AG09319 (cell line): ENCODE data around the gene HDAC8.
A peak's percentile ranks its signal among the peaks of the same experiment; 100 is the strongest.

Source experiments
- DNase-seq: peaks from one replicate; pipeline ENCODE4 v3.0.0-alpha.2; 2010; ENCODE audit warnings: low read depth; ENCODE audit errors: extremely low read depth
- TF ChIP-seq, protein P1 (sequence below): IDR thresholded peaks from 2 replicates; pipeline ENCODE4 v1.5.1; 2011; ENCODE audit warnings: low read depth, mild to moderate bottlenecking, inconsistent platforms, low read length, moderate library complexity

HDAC8 gene

GRCh38 chrX:72366178-72366577 lies 206.5 kb downstream of the HDAC8 start:
- TF ChIP-seq, protein P1, sequence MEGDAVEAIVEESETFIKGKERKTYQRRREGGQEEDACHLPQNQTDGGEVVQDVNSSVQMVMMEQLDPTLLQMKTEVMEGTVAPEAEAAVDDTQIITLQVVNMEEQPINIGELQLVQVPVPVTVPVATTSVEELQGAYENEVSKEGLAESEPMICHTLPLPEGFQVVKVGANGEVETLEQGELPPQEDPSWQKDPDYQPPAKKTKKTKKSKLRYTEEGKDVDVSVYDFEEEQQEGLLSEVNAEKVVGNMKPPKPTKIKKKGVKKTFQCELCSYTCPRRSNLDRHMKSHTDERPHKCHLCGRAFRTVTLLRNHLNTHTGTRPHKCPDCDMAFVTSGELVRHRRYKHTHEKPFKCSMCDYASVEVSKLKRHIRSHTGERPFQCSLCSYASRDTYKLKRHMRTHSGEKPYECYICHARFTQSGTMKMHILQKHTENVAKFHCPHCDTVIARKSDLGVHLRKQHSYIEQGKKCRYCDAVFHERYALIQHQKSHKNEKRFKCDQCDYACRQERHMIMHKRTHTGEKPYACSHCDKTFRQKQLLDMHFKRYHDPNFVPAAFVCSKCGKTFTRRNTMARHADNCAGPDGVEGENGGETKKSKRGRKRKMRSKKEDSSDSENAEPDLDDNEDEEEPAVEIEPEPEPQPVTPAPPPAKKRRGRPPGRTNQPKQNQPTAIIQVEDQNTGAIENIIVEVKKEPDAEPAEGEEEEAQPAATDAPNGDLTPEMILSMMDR, result no peak
- no peak for DNase-seq

DNA sequence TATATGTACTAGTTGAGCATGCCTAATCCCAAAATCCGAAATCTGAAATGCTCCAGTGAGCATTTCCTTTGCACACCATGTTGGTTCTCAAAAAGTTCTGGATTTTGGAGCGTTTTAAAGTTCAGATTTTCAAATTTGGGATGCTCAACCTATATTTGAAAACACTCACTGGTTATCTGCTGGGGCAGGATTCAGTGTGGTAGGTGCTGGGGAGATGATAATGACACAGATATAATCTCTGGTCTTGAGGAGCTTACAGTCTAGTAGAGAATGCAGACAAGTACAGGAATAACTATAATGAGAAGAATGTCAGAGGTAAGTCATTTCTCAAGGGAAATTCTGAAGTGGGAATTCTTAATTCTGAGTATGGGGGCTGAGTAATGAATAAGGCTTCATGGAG lies 207.5 kb downstream of the HDAC8 start:
- TF ChIP-seq, protein P1, result no peak
- DNase-seq, result no peak

DNA sequence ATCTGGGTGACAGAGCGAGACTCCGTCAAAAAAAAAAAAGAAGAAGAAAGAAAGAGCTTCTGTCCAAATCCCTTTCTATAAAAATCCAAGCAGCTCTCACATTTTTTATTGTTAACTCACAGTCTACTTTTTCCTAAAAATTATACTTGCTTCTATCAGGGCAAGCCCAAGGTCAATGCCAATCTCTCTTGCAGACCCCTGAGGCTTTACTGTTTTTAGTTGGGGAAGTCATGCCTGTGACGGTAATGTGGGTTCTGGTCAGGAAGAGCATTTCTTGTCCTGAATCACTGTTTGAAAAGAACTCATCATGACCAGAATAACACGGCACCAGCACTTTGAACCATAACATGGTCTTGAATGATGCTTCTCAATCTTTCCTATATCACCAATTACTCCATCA lies 212.3 kb downstream of the HDAC8 start:
- TF ChIP-seq, protein P1, result no peak
- DNase-seq, result no peak

GRCh38 chrX:72358313-72358712 lies 214.3 kb downstream of the HDAC8 start:
- no peak for DNase-seq
- TF ChIP-seq, protein P1, result no peak

- TF ChIP-seq, protein P1, result no peak
- DNase-seq, result no peak
Measured at GRCh38 chrX:72352786-72353185, 219.9 kb downstream of the HDAC8 start.

GRCh38 chrX:72351606-72352334 lies 220.9 kb downstream of the HDAC8 start:
- DNase-seq, result peak; percentile 43
- TF ChIP-seq, protein P1, result no peak

GRCh38 chrX:72349190-72349589 lies 223.5 kb downstream of the HDAC8 start:
- TF ChIP-seq, protein P1, result no peak
- DNase-seq, result no peak
